Measurements from ENCODE around the gene DCST2.

DCST2 gene

GRCh38 chr1:154973344-154974101, 60.1 kb downstream of the DCST2 start:
- DNase-seq, result peak; percentile 96

GRCh38 chr1:154972517-154973343, 60.9 kb downstream of the DCST2 start:
- peak; percentile 95 for DNase-seq

GRCh38 chr1:154972213-154972516, 61.4 kb downstream of the DCST2 start:
- no peak for DNase-seq

- DNase-seq, result no peak
Measured at GRCh38 chr1:154971341-154971998, 62.1 kb downstream of the DCST2 start.

GRCh38 chr1:154970631-154971340, 62.8 kb downstream of the DCST2 start, which contains the start of gene SHC1:
Gene SHC1 (minus strand): TSS chr1:154970747. CDS start chr1:154970526, 221 bp downstream.
- peak; percentile 93 for DNase-seq

- no peak for DNase-seq
Measured at GRCh38 chr1:154969860-154970452, 63.6 kb downstream of the DCST2 start.

- no peak for DNase-seq
Measured at GRCh38 chr1:154969246-154969645, 64.3 kb downstream of the DCST2 start.

- no peak for DNase-seq
Measured at GRCh38 chr1:154968731-154969130, 64.8 kb downstream of the DCST2 start.
